ENCODE data around the gene UPF2. TPM values are rescaled to one million over a fixed set of nuclear protein-coding genes. Genes with fewer than 3 reads are reported as not detected.

The UPF2 gene
- total and polyA plus RNA-seq, 2 donors = 20.2 to 31.4 TPM

- Histone ChIP-seq H3K36me3 (ENCODE audit: insufficient read depth) (no peaks in the 10 kb centered on the region), H3K4me3 (ENCODE audit: low read depth, low read length) (no peak overlapping the region), H3K27ac (ENCODE audit: low read depth) (no peak overlapping the region), H3K4me1 (ENCODE audit: insufficient read depth) (no peaks in the 10 kb centered on the region)
- no peak for DNase-seq (ENCODE audit: extremely low spot score)
- 86% methylated on average over 16 of the region's 16 CpGs for WGBS
Observed at GRCh38 chr10:11887381-11888227, 155.0 kb downstream of the UPF2 start.

GRCh38 chr10:11886851-11887250 lies 155.8 kb downstream of the UPF2 start:
- no peak for DNase-seq (ENCODE audit: extremely low spot score)
- Histone ChIP-seq H3K4me3 (ENCODE audit: low read depth, low read length) (no peak overlapping the region), H3K4me1 (ENCODE audit: insufficient read depth) (no peaks in the 10 kb centered on the region), H3K27ac (ENCODE audit: low read depth) (no peak overlapping the region), H3K36me3 (ENCODE audit: insufficient read depth) (no peaks in the 10 kb centered on the region)
- WGBS = 76% methylated on average over 12 of the region's 12 CpGs

DNA sequence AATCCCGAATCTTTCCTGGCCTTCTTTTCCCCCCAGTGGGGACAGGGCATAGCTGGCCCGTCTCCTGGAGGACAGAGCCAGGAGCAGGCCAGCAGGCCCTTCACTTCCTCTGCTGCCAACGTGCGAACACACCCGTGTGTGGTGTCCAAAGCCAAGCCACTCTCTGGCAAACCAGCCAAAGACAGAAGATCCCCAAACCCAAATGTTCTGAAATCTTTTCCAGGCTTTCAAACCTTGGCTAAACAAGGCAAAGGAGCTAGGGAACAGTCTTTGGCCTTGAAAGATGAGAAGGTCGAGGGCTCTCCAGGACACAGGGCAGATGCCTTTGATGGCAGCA lies 156.5 kb downstream of the UPF2 start:
- Histone ChIP-seq H3K4me3 (ENCODE audit: low read depth, low read length) (no peak overlapping the region), H3K4me1 (ENCODE audit: insufficient read depth) (no peaks in the 10 kb centered on the region), H3K36me3 (ENCODE audit: insufficient read depth) (no peaks in the 10 kb centered on the region), H3K27ac (ENCODE audit: low read depth) (no peak overlapping the region)
- 73% methylated on average over 6 of the region's 6 CpGs for WGBS
- no peak for DNase-seq (ENCODE audit: extremely low spot score)

DNA sequence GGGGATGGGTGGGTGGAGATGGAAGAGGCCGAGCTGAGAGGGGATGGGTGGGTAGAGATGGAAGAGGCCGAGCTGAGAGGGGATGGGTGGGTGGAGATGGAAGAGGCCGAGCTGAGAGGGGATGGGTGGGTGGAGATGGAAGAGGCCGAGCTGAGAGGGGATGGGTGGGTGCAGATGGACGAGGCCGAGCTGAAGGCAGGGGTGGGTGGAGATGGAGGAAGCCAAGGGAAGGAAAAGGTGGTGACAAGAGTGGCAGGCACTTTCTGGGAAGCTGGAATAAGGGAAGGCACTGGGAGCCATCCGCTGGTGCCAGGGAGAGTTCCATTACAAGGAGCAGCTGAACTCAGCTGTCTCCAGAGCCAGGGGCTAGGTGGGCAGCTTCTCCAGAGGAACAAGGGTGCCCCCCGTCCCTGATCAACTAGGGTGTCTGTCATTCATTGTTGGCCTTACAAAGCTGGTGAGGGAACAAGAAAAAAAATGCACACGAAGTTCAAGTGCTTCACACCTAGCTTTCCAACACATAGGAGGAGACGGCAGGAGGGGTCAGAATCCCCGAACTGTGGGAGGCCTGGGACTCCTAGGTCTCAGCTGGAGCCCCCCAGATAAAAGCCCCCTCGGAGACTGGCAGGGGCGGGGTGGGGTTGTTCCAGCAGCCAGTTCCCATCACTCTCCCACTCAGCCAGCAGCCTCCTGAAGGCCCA lies 157.0 kb downstream of the UPF2 start:
- H3K4me3 ChIP-seq (ENCODE audit: low read depth, low read length) = no peak overlapping the region
- no peaks in the 10 kb centered on the region for H3K4me1 ChIP-seq (ENCODE audit: insufficient read depth)
- no peak for DNase-seq (ENCODE audit: extremely low spot score)
- 84% methylated on average over 13 of the region's 13 CpGs for WGBS
- no peak overlapping the region for H3K27ac ChIP-seq (ENCODE audit: low read depth)
- H3K36me3 ChIP-seq (ENCODE audit: insufficient read depth) = no peaks in the 10 kb centered on the region

- Histone ChIP-seq H3K36me3 (ENCODE audit: insufficient read depth) (no peaks in the 10 kb centered on the region), H3K27ac (ENCODE audit: low read depth) (no peak overlapping the region), H3K4me1 (ENCODE audit: insufficient read depth) (no peaks in the 10 kb centered on the region), H3K4me3 (ENCODE audit: low read depth, low read length) (no peak overlapping the region)
- WGBS = 80% methylated on average over 7 of the region's 7 CpGs
- DNase-seq (ENCODE audit: extremely low spot score) = no peak
Observed at GRCh38 chr10:11884706-11885423, 157.7 kb downstream of the UPF2 start.

DNA sequence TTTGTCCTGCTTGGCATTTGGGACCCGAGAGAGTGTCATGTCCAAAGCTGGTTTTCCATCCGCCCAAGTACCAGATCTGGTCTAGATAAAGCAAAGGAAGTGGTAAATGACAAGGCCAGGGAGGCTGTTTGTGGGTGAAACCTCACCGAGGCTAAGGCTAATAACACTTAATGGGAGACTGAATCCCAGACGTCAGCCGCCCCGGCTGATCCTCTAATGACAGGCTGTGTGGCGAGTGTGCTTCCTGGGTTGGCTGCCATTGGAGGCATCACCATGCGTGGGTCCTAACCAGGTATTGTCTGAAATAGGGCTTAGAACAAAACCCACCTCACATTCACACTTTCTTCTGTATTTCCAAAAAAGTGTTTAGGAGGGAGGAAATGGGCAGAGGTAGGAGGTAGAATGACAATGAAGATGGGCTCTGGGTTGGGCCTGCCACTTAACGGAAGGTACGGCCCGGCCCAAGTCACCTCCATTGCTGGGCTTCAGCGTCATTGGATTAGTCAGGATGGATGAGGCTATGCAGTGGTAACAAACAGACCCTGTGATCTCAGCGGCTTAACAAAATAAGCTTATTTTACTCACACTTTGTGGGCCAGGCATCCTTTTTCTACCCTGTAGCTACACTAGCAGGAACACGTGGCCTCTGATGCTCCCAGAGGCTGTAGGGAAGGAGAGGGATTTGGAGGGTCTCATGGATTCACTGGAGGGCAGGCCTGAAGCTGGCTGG lies 159.8 kb downstream of the UPF2 start:
- H3K4me1 ChIP-seq (ENCODE audit: insufficient read depth) = no peaks in the 10 kb centered on the region
- H3K36me3 ChIP-seq (ENCODE audit: insufficient read depth) = no peaks in the 10 kb centered on the region
- WGBS = 89% methylated on average over 14 of the region's 14 CpGs
- no peak for DNase-seq (ENCODE audit: extremely low spot score)
- H3K4me3 ChIP-seq (ENCODE audit: low read depth, low read length) = no peak overlapping the region
- no peak overlapping the region for H3K27ac ChIP-seq (ENCODE audit: low read depth)

DNA sequence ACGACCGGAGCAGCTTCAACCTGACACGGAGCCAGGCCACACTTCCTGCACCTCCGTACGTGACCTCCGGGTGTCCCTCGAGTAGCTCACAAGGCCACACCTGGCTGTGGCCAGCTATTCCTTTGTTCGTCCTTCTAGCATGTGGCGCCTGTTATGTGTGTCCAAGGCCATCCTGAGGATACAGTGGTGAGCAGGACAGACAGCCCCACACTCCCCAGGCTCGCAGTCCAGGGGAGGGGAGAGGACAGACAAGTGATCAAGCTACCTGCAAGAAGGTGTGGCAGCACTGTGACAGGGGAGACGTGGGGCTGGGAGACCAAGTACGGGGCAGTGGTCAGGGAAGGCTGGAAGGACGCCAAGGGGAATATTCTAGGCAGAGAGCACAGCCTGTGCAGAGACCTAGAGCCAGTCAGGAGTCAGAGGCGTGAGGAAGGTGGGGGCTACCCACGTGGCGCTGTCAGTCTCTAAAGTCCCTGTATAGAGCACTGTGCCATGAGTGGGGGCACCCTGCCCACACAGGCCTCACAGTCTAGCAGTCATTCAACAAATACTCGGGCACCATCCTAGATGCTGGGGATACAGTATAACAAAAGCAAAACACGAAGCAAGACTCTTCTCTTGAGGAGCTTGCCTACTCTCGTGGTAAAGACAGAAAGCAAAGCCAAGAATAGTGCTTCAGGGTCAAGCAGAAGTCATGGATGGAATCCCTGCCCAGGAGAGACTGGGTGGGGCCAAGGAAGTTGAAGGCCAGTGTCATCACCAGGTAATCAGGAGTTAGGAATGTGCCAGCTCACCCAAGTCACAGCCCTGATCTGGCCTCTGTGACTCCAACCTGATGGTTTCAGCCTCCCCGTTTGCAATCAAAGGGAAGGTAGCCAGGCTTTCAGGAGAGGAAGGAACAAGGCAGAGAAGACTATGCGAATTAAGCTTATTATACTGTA lies 160.9 kb downstream of the UPF2 start:
- no peak for DNase-seq (ENCODE audit: extremely low spot score)
- Histone ChIP-seq H3K36me3 (ENCODE audit: insufficient read depth) (no peaks in the 10 kb centered on the region), H3K4me3 (ENCODE audit: low read depth, low read length) (no peak overlapping the region), H3K27ac (ENCODE audit: low read depth) (no peak overlapping the region), H3K4me1 (ENCODE audit: insufficient read depth) (no peaks in the 10 kb centered on the region)
- 87% methylated on average over 21 of the region's 21 CpGs for WGBS

- no peak overlapping the region for H3K4me3 ChIP-seq (ENCODE audit: low read depth, low read length)
- WGBS = 83% methylated on average over 11 of the region's 11 CpGs
- no peaks in the 10 kb centered on the region for H3K36me3 ChIP-seq (ENCODE audit: insufficient read depth)
- no peaks in the 10 kb centered on the region for H3K4me1 ChIP-seq (ENCODE audit: insufficient read depth)
- H3K27ac ChIP-seq (ENCODE audit: low read depth) = no peak overlapping the region
- no peak for DNase-seq (ENCODE audit: extremely low spot score)
Observed at GRCh38 chr10:11881030-11881476, 161.6 kb downstream of the UPF2 start.

- Histone ChIP-seq H3K27ac (ENCODE audit: low read depth) (no peak overlapping the region), H3K4me3 (ENCODE audit: low read depth, low read length) (no peak overlapping the region), H3K4me1 (ENCODE audit: insufficient read depth) (no peaks in the 10 kb centered on the region), H3K36me3 (ENCODE audit: insufficient read depth) (no peaks in the 10 kb centered on the region)
- WGBS = 79% methylated on average over 32 of the region's 32 CpGs
- DNase-seq (ENCODE audit: extremely low spot score) = no peak
Observed at GRCh38 chr10:11880151-11881029, 162.2 kb downstream of the UPF2 start.

GRCh38 chr10:11879387-11880094 lies 163.1 kb downstream of the UPF2 start:
- 87% methylated on average over 15 of the region's 15 CpGs for WGBS
- Histone ChIP-seq H3K27ac (ENCODE audit: low read depth) (no peak overlapping the region), H3K4me3 (ENCODE audit: low read depth, low read length) (no peak overlapping the region), H3K4me1 (ENCODE audit: insufficient read depth) (no peaks in the 10 kb centered on the region), H3K36me3 (ENCODE audit: insufficient read depth) (no peaks in the 10 kb centered on the region)
- no peak for DNase-seq (ENCODE audit: extremely low spot score)

GRCh38 chr10:11878776-11879175 lies 163.8 kb downstream of the UPF2 start:
- H3K27ac ChIP-seq (ENCODE audit: low read depth) = no peak overlapping the region
- 87% methylated on average over 12 of the region's 12 CpGs for WGBS
- H3K4me1 ChIP-seq (ENCODE audit: insufficient read depth) = no peaks in the 10 kb centered on the region
- no peak for DNase-seq (ENCODE audit: extremely low spot score)
- H3K36me3 ChIP-seq (ENCODE audit: insufficient read depth) = no peaks in the 10 kb centered on the region
- H3K4me3 ChIP-seq (ENCODE audit: low read depth, low read length) = no peak overlapping the region
